ENCODE data around the gene PCDHGA1.
"Not testable (repeated sequence)": the region's sequence is repeated elsewhere in the genome, so short reads cannot be mapped to it uniquely, and the experiment has no call there.

Gene PCDHGA1

DNA sequence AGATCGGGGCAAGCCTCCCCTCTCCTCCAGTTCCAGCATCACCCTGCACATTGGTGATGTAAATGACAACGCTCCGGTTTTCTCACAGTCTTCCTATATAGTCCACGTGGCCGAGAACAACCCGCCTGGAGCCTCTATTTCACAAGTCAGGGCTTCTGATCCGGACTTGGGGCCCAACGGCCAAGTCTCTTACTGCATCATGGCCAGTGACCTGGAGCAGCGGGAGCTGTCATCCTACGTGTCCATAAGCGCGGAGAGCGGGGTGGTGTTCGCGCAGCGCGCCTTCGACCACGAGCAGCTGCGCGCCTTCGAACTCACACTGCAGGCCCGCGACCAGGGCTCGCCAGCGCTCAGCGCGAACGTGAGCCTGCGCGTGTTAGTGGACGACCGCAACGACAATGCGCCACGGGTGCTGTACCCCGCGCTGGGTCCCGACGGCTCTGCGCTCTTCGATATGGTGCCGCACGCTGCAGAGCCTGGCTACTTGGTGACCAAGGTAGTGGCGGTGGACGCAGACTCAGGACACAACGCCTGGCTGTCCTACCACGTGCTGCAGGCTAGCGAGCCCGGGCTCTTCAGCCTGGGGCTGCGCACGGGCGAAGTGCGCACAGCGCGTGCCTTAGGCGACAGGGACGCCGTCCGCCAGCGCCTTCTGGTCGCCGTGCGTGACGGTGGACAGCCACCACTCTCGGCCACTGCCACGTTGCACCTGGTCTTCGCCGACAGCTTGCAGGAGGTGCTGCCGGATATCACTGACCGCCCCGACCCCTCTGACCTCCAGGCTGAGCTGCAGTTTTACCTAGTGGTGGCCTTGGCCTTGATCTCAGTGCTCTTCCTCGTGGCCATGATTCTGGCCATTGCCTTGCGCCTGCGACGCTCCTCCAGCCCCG, 59.1 kb downstream of the PCDHGA1 start:
- no peak for FAIRE-seq
- TF ChIP-seq, protein P1, sequence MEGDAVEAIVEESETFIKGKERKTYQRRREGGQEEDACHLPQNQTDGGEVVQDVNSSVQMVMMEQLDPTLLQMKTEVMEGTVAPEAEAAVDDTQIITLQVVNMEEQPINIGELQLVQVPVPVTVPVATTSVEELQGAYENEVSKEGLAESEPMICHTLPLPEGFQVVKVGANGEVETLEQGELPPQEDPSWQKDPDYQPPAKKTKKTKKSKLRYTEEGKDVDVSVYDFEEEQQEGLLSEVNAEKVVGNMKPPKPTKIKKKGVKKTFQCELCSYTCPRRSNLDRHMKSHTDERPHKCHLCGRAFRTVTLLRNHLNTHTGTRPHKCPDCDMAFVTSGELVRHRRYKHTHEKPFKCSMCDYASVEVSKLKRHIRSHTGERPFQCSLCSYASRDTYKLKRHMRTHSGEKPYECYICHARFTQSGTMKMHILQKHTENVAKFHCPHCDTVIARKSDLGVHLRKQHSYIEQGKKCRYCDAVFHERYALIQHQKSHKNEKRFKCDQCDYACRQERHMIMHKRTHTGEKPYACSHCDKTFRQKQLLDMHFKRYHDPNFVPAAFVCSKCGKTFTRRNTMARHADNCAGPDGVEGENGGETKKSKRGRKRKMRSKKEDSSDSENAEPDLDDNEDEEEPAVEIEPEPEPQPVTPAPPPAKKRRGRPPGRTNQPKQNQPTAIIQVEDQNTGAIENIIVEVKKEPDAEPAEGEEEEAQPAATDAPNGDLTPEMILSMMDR (IDR thresholded peaks at IDR 0.05; ENCODE audit: insufficient read depth, missing control alignments), result no peak
- no peak for DNase-seq (ENCODE audit: insufficient read length, low spot score)

DNA sequence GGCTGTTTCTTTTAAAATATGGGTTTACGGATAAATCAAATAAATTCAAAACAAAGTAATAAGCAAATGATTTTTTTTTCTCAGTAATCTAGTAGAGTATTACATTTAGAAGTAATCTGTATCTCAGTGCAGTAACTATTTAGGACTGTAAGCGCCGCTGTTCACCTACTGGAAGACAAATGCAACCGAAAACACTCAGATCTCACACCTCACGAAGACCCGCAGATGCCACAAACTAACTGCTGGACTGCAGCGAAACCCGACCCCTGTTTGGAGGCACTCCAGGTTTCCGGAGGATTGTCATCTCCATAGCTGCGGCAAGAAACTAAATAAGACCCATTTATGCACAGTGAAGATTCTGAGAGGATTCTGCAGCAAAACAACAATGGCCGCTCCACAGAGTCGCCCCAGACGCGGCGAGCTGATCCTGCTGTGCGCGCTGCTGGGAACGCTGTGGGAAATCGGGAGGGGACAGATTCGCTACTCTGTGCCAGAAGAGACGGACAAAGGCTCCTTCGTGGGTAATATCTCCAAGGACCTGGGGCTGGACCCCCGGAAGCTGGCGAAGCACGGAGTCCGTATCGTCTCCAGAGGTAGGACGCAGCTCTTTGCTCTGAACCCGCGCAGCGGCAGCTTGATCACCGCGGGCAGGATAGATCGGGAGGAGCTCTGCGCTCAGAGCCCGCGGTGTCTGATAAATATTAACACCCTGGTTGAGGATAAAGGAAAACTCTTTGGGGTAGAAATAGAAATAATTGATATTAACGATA, 62.3 kb downstream of the PCDHGA1 start, which contains the start of gene PCDHGA8:
PCDHGA8 (plus strand) TSS at position 205 of the 770 bp plus-strand sequence; CDS start at position 386, 181 bp downstream.
- DNase-seq (ENCODE audit: insufficient read length, low spot score) (no peak), FAIRE-seq (no peak)
- TF ChIP-seq, protein P1 (IDR thresholded peaks at IDR 0.05; ENCODE audit: insufficient read depth, missing control alignments), result no peak

DNA sequence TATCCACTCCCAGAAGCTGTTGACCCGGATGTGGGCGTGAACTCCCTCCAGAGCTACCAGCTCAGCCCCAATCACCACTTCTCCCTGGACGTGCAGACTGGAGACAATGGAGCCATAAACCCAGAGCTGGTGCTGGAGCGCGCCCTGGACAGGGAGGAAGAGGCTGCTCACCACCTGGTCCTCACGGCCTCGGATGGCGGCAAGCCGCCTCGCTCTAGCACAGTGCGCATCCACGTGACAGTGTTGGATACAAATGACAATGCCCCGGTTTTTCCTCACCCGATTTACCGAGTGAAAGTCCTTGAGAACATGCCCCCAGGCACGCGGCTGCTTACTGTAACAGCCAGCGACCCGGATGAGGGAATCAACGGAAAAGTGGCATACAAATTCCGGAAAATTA, 63.0 kb downstream of the PCDHGA1 start:
- TF ChIP-seq, protein P1 (IDR thresholded peaks at IDR 0.05; ENCODE audit: insufficient read depth, missing control alignments), result no peak
- DNase-seq (ENCODE audit: insufficient read length, low spot score), result no peak
- FAIRE-seq, result no peak

DNA sequence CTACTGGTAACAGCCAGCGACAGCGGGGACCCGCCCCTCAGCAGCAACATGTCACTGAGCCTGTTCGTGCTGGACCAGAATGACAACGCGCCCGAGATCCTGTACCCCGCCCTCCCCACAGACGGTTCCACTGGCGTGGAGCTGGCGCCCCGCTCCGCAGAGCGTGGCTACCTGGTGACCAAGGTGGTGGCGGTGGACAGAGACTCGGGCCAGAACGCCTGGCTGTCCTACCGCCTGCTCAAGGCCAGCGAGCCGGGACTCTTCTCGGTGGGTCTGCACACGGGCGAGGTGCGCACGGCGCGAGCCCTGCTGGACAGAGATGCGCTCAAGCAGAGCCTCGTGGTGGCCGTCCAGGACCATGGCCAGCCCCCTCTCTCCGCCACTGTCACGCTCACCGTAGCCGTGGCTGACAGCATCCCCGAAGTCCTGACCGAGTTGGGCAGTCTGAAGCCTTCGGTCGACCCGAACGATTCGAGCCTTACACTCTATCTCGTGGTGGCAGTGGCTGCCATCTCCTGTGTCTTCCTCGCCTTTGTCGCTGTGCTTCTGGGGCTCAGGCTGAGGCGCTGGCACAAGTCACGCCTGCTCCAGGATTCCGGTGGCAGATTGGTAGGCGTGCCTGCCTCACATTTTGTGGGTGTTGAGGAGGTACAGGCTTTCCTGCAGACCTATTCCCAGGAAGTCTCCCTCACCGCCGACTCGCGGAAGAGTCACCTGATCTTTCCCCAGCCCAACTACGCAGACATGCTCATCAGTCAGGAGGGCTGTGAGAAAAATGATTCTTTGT, 64.3 kb downstream of the PCDHGA1 start:
- not testable (repeated sequence) for FAIRE-seq; DNase-seq (ENCODE audit: insufficient read length, low spot score)

DNA sequence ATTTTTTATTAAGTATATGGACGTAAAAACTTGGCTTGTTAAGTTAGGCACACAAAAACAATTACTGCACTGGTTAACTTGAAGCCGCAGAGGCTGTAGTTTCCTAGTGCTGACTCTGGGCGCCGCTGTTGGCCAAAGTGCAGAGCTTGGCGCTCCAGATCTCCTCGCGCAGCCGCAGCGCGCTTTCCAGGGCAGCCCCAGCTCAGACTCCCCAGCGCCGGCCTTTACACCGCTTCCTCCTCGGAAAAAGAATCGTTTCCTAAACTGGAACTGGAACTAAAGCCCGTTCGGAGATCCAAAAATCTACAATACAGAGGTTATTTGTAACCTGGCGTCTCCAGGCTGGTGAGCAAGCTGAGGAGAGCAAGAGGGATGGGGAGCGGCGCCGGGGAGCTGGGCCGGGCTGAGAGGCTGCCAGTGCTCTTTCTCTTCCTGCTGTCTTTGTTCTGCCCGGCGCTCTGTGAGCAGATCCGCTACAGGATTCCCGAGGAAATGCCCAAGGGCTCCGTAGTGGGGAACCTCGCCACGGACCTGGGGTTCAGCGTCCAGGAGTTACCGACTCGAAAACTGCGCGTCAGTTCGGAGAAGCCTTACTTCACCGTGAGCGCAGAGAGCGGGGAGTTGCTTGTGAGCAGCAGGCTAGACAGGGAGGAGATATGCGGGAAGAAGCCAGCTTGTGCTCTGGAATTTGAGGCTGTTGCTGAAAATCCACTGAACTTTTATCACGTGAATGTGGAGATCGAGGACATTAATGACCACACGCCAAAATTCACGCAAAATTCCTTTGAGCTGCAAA, 67.6 kb downstream of the PCDHGA1 start, which contains the start of gene PCDHGB5:
PCDHGB5 (plus strand) TSS at position 192 of the 796 bp plus-strand sequence; CDS start at position 373, 181 bp downstream.
- DNase-seq (ENCODE audit: insufficient read length, low spot score); FAIRE-seq: not testable (repeated sequence)

DNA sequence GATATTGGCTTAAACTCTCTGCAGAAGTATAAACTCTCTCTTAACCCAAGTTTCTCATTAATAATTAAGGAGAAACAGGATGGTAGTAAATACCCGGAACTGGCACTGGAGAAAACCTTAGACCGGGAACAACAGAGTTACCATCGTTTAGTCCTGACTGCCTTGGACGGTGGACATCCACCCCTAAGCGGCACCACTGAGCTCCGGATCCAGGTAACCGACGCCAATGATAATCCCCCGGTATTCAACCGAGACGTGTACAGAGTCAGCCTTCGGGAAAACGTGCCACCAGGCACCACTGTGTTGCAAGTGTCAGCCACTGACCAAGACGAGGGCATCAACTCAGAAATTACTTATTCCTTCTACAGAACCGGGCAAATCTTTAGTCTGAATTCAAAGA, 68.3 kb downstream of the PCDHGA1 start:
- FAIRE-seq (no peak), DNase-seq (ENCODE audit: insufficient read length, low spot score) (no peak)
- TF ChIP-seq, protein P1 (IDR thresholded peaks at IDR 0.05; ENCODE audit: insufficient read depth, missing control alignments), result no peak

DNA sequence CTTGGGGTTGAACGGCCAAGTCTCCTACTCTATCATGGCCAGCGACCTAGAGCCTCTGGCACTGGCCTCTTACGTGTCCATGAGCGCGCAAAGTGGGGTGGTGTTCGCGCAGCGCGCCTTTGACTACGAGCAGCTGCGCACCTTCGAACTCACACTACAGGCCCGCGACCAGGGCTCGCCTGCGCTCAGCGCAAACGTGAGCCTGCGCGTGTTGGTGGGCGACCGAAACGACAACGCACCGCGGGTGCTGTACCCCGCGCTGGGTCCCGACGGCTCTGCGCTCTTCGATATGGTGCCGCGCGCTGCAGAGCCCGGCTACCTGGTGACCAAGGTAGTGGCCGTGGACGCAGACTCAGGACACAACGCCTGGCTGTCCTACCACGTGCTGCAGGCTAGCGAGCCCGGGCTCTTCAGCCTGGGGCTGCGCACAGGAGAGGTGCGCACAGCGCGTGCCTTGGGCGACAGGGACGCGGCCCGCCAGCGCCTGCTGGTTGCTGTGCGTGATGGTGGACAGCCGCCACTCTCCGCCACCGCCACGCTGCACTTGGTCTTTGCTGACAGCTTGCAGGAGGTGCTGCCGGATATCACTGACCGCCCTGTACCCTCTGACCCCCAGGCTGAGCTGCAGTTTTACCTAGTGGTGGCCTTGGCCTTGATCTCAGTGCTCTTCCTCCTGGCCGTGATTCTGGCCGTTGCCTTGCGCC, 69.4 kb downstream of the PCDHGA1 start:
- TF ChIP-seq, protein P1 (IDR thresholded peaks at IDR 0.05; ENCODE audit: insufficient read depth, missing control alignments), result no peak
- no peak for DNase-seq (ENCODE audit: insufficient read length, low spot score)
- FAIRE-seq, result no peak

Data from D721Med (cell line).